IPS-20b (cell line): Measurements from ENCODE around the gene ADAMTS8.

Source experiments
- H3K27ac ChIP-seq: one replicate; pipeline ENCODE4 v1.5.1; 2013; ENCODE audit warnings: low read length
- H3K27me3 ChIP-seq: 2 replicates; pipeline ENCODE4 v1.6.1; 2013; ENCODE audit warnings: mild to moderate bottlenecking, low read length, inconsistent platforms; ENCODE audit not compliant: insufficient read depth
- H3K36me3 ChIP-seq: 2 replicates; pipeline ENCODE4 v1.6.1; 2013; ENCODE audit warnings: low read depth, mild to moderate bottlenecking, inconsistent platforms, low read length, moderate library complexity; ENCODE audit not compliant: insufficient read depth
- H3K4me1 ChIP-seq: 2 replicates; pipeline ENCODE4 v1.6.1; 2013; ENCODE audit warnings: mild to moderate bottlenecking, control low read depth, inconsistent platforms, low read length, moderate library complexity; ENCODE audit not compliant: insufficient read depth
- H3K4me3 ChIP-seq: 2 replicates; pipeline ENCODE4 v1.5.1; 2013; ENCODE audit warnings: mild to moderate bottlenecking, low read length, inconsistent platforms
- H3K9ac ChIP-seq: 2 replicates; pipeline ENCODE4 v1.6.1; 2013; ENCODE audit warnings: low read depth, mild to moderate bottlenecking, inconsistent platforms, low read length, moderate library complexity
- H3K9me3 ChIP-seq: 2 replicates; pipeline ENCODE4 v1.6.1; 2013; ENCODE audit warnings: mild to moderate bottlenecking, low read depth, low read length, inconsistent platforms; ENCODE audit not compliant: insufficient read depth

Gene ADAMTS8

DNA sequence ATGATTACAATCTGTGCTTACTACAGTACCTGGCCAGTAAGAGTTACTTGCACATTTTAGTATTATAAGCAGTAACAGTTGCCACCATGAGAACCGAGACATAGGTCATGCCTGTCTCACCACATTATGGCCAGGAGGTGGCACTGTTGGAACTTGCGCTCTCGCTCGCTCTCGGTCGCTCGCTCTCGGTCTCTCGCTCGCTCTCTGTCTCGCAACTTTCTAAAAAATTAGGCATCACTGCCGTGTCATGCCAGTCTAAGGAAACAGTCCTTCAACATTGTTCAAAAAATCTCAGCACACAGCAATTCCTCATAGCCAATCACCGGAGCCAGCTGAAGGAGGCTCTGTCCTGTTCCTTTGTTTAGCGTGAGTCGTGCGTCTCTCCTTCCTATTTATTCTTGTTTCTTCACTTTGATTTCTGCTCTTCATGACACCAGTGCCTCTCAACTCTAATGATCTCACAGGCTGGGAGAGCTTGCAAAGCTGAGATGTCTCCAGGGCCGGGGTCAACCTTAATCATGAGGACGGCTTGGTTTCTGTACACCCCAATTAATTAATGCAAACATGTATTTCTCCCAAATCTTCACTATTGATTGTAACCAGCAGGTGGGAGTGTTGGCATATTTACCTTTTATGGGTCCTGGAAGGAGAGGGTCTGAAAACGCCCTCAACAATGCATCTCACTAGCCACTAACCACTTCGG is 6.3 kb upstream of the ADAMTS8 start:
- H3K27ac ChIP-seq, result no peak overlapping the region
- H3K4me1 ChIP-seq, result no peaks in the 10 kb centered on the region
- H3K9me3 ChIP-seq, result no peaks in the 10 kb centered on the region
- peak overlapping the region; percentile 92 for H3K4me3 ChIP-seq
- H3K9ac ChIP-seq, result peak overlapping the region; percentile 77
- H3K36me3 ChIP-seq, result no peaks in the 10 kb centered on the region
- H3K27me3 ChIP-seq, result peaks cover 14% of the 10 kb centered on the region

- Histone ChIP-seq H3K27ac (no peak overlapping the region), H3K36me3 (no peaks in the 10 kb centered on the region), H3K4me1 (peaks cover 7% of the 10 kb centered on the region; the same call in 1 of the 2 replicates), H3K9ac (no peak overlapping the region), H3K9me3 (no peaks in the 10 kb centered on the region), H3K4me3 (no peak overlapping the region), H3K27me3 (peaks cover 27% of the 10 kb centered on the region)
These were observed 4.9 kb upstream of the ADAMTS8 start for GRCh38 chr11:130433357-130433756.

DNA sequence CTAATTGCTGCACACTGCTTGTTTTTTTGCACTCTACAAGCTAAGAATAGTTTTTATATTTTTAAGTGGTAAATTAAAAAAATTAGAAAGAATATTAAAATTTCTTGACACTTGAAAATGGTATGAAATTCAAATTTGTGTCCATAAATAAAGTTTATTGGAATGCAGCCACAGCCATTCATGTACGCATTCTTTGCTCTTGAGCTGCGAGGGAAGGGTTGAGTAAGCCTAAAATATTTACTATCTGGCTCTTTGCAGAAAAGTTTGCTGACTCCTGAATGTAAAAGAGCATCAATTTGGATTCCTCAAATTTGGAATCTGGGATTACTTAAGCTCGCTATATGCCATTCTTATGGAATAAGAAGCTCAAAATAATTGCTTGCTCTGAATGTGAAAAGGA is 3.4 kb upstream of the ADAMTS8 start:
- Histone ChIP-seq H3K27ac (no peak overlapping the region), H3K27me3 (peaks cover 39% of the 10 kb centered on the region), H3K4me1 (peaks cover 7% of the 10 kb centered on the region; the same call in 1 of the 2 replicates), H3K4me3 (no peak overlapping the region), H3K9ac (no peak overlapping the region), H3K9me3 (no peaks in the 10 kb centered on the region), H3K36me3 (no peaks in the 10 kb centered on the region)

DNA sequence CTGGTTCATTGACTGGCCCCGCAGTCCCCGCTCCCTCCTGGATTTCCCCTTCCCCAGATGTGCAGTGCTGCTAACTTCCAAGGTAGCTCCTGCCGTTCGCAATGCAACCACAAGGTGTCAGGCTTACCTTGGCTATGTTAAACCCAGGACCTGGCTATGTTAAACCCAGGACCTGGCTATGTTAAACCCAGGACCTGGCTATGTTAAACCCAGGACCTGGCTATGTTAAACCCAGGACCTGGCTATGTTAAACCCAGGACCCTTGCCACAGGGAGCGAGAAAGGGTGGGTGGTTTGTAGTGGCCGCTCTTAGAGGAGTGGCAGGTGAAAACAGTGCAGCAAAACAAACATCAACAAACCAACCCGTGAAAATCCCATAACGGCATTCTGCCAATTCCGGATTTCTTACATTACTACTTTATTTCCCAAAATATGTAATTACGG is 2.9 kb upstream of the ADAMTS8 start:
- Histone ChIP-seq H3K27ac (no peak overlapping the region), H3K9me3 (no peaks in the 10 kb centered on the region)

DNA sequence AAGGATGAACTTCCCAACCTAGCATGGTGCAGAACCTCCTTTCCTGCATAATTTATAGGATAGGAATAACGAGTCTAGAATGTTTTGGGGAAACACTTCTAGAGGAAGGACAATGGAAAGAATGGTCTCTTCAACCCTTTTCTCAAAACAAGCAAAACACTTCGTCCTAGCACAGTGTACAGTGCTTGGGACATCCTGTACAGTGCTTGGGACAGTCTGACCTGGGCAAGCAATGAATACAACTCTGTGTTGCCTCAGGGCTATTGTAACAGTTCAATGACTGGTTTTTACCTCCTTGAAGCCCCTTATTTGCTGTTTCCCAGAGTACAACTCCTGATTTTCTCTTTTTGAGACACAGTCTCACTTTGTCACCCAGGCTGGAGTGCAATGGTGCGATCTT is 1.6 kb upstream of the ADAMTS8 start:
- peaks cover 53% of the 10 kb centered on the region for H3K27me3 ChIP-seq
- H3K9ac ChIP-seq, result no peak overlapping the region
- no peak overlapping the region for H3K27ac ChIP-seq
- H3K4me1 ChIP-seq, result peaks cover 7% of the 10 kb centered on the region; the same call in 1 of the 2 replicates
- no peak overlapping the region for H3K4me3 ChIP-seq
- H3K36me3 ChIP-seq, result no peaks in the 10 kb centered on the region
- no peaks in the 10 kb centered on the region for H3K9me3 ChIP-seq

More for the DNA sequence above, 2.9 kb upstream of the ADAMTS8 start:
- Histone ChIP-seq H3K4me1 (peaks cover 7% of the 10 kb centered on the region; the same call in 1 of the 2 replicates), H3K36me3 (no peaks in the 10 kb centered on the region), H3K9ac (no peak overlapping the region), H3K4me3 (no peak overlapping the region), H3K27me3 (peaks cover 44% of the 10 kb centered on the region)

GRCh38 chr11:130429120-130429681 is 792 bp upstream of the ADAMTS8 start:
- no peaks in the 10 kb centered on the region for H3K36me3 ChIP-seq
- peak overlapping the region; percentile 62; the same call in 1 of the 2 replicates for H3K4me3 ChIP-seq
- no peak overlapping the region; the same call in 1 of the 2 replicates for H3K9ac ChIP-seq
- H3K4me1 ChIP-seq, result peaks cover 7% of the 10 kb centered on the region; the same call in 1 of the 2 replicates
- H3K27me3 ChIP-seq, result peaks cover 61% of the 10 kb centered on the region
- H3K27ac ChIP-seq, result no peak overlapping the region
- no peaks in the 10 kb centered on the region for H3K9me3 ChIP-seq

DNA sequence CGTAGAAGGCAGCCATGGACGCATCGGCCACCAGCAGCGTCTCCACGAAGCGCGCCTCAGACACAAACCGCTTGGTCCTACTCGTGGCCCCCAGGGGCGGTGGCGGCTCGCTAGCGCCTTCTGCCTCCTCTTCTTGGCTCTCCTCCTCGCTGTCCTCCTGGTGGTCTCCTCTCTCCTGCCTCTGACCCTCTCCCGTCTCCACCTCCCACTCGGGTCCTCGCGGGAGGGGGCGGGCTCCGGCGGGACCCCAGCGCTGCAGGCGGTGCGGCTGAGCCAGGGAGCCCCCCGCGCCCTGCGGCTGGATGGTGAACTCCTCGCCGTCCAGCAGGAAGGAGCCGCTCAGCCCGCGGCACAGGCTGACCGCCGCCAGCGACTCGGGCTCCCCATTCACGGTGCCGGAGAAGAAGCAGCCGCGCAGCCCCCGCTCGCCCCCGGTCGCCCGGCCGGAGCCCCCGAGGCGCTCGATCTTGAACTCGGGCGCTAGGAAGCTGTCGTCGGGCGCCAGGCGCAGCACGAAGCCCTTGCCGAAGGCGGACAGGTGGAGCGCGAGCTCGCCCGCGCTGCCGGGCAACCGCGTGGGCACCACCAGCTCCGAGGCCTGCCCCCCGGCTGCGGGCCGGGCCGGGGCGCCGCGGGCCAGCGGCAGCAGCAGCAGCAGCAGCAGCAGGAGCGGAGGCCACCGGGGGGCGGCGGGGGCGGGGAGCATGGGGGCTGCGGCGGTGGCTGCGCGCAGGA is 661 bp downstream of the ADAMTS8 start:
- Histone ChIP-seq H3K9ac (no peak overlapping the region), H3K27me3 (peaks cover 61% of the 10 kb centered on the region)

DNA sequence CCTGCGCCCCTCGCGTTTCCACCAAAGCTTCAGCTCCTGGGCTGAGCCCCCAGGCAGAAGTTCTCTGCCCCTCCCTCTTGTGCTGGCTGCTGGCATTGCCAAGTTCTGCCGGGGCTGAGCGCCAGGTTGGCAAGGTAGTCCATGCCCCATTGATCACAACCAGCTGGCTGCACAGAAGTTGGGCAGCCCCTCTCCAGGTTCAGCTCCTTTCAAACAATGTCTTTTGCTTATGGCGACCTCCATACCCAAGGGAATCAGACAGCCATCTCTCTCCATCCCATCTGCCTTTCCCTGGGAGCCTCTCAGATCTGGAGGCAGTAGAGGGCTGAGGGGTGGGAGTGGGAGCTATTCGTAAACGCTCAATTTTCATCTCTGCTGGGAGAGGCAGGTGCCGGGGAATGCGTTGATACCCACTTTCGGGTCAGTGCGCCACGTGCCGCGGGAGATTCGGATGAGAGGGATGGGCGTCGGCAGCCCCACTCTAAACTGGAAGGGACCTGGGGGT is 1.5 kb downstream of the ADAMTS8 start:
- Histone ChIP-seq H3K4me3 (peak overlapping the region; percentile 60; the same call in 1 of the 2 replicates), H3K9ac (no peak overlapping the region), H3K9me3 (no peaks in the 10 kb centered on the region), H3K27ac (no peak overlapping the region), H3K36me3 (no peaks in the 10 kb centered on the region), H3K4me1 (peaks cover 7% of the 10 kb centered on the region; the same call in 1 of the 2 replicates), H3K27me3 (peaks cover 61% of the 10 kb centered on the region)

More for the DNA sequence above, 661 bp downstream of the ADAMTS8 start:
- Histone ChIP-seq H3K4me1 (peaks cover 7% of the 10 kb centered on the region; the same call in 1 of the 2 replicates), H3K9me3 (no peaks in the 10 kb centered on the region), H3K27ac (no peak overlapping the region), H3K36me3 (no peaks in the 10 kb centered on the region), H3K4me3 (peak overlapping the region; percentile 60)

DNA sequence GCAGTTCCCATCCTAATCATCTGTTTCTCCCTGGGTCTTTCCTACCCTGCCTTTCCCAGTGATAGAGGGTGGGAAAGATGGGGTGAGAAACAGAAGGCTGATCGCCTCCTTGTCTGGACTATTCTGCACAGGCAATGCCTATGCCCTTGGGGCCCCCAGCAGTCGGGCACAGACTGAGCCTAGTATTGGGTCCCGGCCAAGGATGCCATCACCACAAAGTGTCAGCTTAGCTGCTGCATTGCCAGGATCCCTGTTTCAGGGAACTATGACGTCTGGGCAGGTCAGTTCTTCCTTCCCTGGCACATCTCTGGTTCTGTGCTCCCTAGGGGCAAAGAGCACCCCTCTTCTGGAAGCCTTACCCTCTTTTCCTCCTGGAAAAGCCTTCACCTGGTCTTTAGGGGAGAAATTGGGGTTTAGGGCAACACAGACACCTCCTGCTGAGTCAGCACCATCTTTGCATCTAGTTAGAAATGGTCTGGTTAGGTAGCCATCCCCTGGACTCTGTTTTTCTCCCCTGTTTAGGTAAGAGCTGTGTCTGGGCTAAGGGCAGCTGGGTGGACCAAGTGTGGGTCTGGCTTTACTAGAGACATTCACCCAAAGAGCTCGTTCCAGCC is 2.1 kb downstream of the ADAMTS8 start:
- Histone ChIP-seq H3K36me3 (no peaks in the 10 kb centered on the region), H3K4me3 (peak overlapping the region; percentile 60; the same call in 1 of the 2 replicates), H3K9ac (no peak overlapping the region), H3K27ac (no peak overlapping the region), H3K27me3 (peaks cover 61% of the 10 kb centered on the region), H3K4me1 (peaks cover 7% of the 10 kb centered on the region; the same call in 1 of the 2 replicates), H3K9me3 (no peaks in the 10 kb centered on the region)

DNA sequence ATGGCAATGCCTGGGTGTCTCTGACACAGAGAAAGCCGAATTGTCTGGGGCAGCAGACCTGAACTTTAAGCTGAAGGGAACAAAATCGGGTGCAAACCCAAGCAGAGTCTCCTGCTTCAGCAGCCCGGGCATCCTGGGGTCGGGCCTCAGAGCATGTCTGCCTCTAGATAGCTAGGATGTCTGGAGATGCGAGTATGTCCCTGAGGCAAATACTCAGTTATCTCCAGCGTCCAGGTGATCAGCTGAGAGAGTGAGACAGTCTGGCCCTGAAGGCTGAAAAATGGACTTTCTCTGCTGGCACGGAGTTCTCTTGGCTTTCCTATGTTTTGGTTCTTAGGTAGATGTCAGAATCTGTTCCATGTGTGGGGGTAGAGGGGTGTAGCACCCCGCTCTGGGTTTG is 3.3 kb downstream of the ADAMTS8 start:
- Histone ChIP-seq H3K4me1 (peaks cover 7% of the 10 kb centered on the region; the same call in 1 of the 2 replicates), H3K9ac (no peak overlapping the region), H3K9me3 (no peaks in the 10 kb centered on the region), H3K27me3 (peaks cover 55% of the 10 kb centered on the region), H3K4me3 (no peak overlapping the region), H3K36me3 (no peaks in the 10 kb centered on the region), H3K27ac (no peak overlapping the region)

GRCh38 chr11:130424613-130425140 is 3.7 kb downstream of the ADAMTS8 start:
- Histone ChIP-seq H3K27me3 (peaks cover 50% of the 10 kb centered on the region), H3K36me3 (no peaks in the 10 kb centered on the region), H3K4me1 (peaks cover 7% of the 10 kb centered on the region; the same call in 1 of the 2 replicates), H3K27ac (no peak overlapping the region), H3K9me3 (no peaks in the 10 kb centered on the region), H3K4me3 (no peak overlapping the region), H3K9ac (no peak overlapping the region)
